HG03521 (cell line): ENCODE results near the gene DUXB.
A peak's percentile ranks its signal among the peaks of the same experiment; 100 is the strongest.

Experiments
- ATAC-seq: cut with Tn5 transposase; IDR thresholded peaks from one replicate; pipeline ENCODE4 v1.9.1; 2021; ENCODE audit warnings: mild to moderate bottlenecking, moderate library complexity; ENCODE audit not compliant: unreplicated experiment

Gene DUXB

GRCh38 chr16:75701361-75701760, at the start of gene DUXB:
TSS of gene DUXB (minus strand) at chr16:75701461. CDS start at chr16:75701418, 43 bp downstream.
- ATAC-seq, result no peak

- no peak for ATAC-seq
Measured at GRCh38 chr16:75750528-75750927, 49.3 kb upstream of the DUXB start.

GRCh38 chr16:75746359-75746758, 45.1 kb upstream of the DUXB start:
- ATAC-seq, result no peak

- ATAC-seq, result peak; percentile 71
Measured at GRCh38 chr16:75745823-75746222, 44.6 kb upstream of the DUXB start.

GRCh38 chr16:75745242-75745641, 44.0 kb upstream of the DUXB start:
- peak; percentile 62 for ATAC-seq

- no peak for ATAC-seq
Measured at GRCh38 chr16:75742424-75743047, 41.3 kb upstream of the DUXB start.

GRCh38 chr16:75733305-75734211, 32.3 kb upstream of the DUXB start:
- no peak for ATAC-seq

GRCh38 chr16:75732871-75733270, 31.6 kb upstream of the DUXB start:
- no peak for ATAC-seq

GRCh38 chr16:75727221-75727620, 26.0 kb upstream of the DUXB start:
- no peak for ATAC-seq

- no peak for ATAC-seq
Measured at GRCh38 chr16:75726390-75726789, 25.1 kb upstream of the DUXB start, which contains the start of gene CPHXL. TSS of gene CPHXL (minus strand) at chr16:75726490. CDS start at chr16:75726442, 48 bp downstream.

GRCh38 chr16:75718452-75718851, 17.2 kb upstream of the DUXB start:
- no peak for ATAC-seq

- ATAC-seq, result no peak
Measured at GRCh38 chr16:75714661-75715060, 13.4 kb upstream of the DUXB start.

- ATAC-seq, result no peak
Measured at GRCh38 chr16:75710344-75710743, 9.1 kb upstream of the DUXB start.

GRCh38 chr16:75703306-75703705, 2.0 kb upstream of the DUXB start:
- no peak for ATAC-seq

- ATAC-seq, result no peak
Measured at GRCh38 chr16:75702242-75702641, 981 bp upstream of the DUXB start.

GRCh38 chr16:75697571-75697970, 3.7 kb downstream of the DUXB start:
- ATAC-seq, result no peak

- no peak for ATAC-seq
Measured at GRCh38 chr16:75695708-75696107, 5.6 kb downstream of the DUXB start.

GRCh38 chr16:75687361-75687760, 13.9 kb downstream of the DUXB start:
- ATAC-seq, result no peak

GRCh38 chr16:75682308-75682707, 19.0 kb downstream of the DUXB start:
- no peak for ATAC-seq

- ATAC-seq, result no peak
Measured at GRCh38 chr16:75679366-75679765, 21.9 kb downstream of the DUXB start.

- no peak for ATAC-seq
Measured at GRCh38 chr16:75676909-75677308, 24.4 kb downstream of the DUXB start, which contains the start of gene CPHXL2. TSS of gene CPHXL2 (minus strand) at chr16:75677009. CDS start at chr16:75676999, 10 bp downstream.

- no peak for ATAC-seq
Measured at GRCh38 chr16:75667503-75667902, 33.8 kb downstream of the DUXB start.
